Measurements from ENCODE around the gene PRKCE.

GRCh38 chr2:46135958-46136357 is 484.5 kb downstream of the PRKCE start:
- TF ChIP-seq POLR2A (IDR thresholded peaks at IDR 0.05) = no peak
- TF ChIP-seq CTCF (IDR thresholded peaks at IDR 0.05) = no peak
